Dedifferentiated amniotic fluid mesenchymal stem cell (primary cell): Measurements from ENCODE around the gene RASAL3.
"Not testable (repeated sequence)": the region's sequence is repeated elsewhere in the genome, so short reads cannot be mapped to it uniquely, and the experiment has no call there.

Source experiments
- DNase-seq: peaks from one replicate; pipeline ENCODE4 v3.0.0-alpha.2; 2016; ENCODE audit errors: extremely low spot score

Gene RASAL3

DNA sequence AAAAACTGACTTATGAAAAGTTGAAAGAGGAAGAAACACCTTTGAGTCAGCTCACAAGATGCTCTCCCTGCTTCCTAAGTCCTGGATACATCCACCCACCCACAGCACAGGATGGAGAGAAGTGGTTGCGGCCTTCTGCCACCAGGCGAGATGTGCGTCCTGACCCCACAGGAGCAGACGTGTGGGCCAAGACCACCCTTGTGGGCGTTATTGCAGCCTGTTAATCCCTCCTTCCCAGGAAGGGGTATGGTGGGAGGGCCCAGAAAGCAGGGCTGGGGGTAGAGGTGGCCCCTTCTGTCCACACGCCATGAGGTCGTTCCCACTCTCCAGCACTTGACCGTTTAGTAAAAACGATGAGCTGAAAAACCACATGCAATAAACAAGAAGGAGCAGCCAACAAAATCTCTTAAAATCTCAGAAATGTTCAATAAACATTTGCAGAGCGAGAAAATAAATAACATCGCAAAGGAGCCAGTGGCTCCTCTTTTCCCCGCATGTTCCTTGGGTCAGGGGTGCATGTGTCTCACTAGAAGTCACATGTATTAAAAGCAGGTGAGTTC lies 43.1 kb downstream of the RASAL3 start:
- DNase-seq = no peak

DNA sequence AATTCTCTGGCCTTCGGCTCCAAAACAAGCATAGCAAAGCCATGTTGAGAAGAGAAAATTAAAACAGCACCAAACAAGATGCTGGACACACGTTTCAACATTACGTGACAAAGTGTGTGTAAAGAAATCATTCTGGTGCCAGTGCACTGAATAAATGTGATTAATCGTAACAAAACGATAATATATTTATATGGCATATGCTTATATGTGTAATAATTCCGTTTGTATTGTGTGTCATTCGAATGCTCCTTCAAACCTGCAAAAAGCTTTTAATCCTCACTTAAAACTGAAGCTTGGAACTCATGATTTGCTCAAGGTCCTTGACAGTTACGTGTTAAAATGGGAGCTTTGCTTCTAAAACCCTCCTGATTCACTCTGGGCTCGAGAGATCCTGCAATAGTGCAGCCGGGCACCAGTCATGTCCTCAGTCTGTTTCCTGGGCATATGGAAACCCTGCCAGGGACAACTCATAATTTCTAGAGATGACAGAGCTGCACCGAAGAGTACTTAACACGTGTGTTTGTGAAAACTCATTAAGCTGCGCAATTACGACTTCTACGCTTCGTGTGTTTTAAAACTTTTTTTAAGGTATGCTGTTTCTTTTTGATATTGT lies 44.8 kb downstream of the RASAL3 start:
- DNase-seq = no peak

DNA sequence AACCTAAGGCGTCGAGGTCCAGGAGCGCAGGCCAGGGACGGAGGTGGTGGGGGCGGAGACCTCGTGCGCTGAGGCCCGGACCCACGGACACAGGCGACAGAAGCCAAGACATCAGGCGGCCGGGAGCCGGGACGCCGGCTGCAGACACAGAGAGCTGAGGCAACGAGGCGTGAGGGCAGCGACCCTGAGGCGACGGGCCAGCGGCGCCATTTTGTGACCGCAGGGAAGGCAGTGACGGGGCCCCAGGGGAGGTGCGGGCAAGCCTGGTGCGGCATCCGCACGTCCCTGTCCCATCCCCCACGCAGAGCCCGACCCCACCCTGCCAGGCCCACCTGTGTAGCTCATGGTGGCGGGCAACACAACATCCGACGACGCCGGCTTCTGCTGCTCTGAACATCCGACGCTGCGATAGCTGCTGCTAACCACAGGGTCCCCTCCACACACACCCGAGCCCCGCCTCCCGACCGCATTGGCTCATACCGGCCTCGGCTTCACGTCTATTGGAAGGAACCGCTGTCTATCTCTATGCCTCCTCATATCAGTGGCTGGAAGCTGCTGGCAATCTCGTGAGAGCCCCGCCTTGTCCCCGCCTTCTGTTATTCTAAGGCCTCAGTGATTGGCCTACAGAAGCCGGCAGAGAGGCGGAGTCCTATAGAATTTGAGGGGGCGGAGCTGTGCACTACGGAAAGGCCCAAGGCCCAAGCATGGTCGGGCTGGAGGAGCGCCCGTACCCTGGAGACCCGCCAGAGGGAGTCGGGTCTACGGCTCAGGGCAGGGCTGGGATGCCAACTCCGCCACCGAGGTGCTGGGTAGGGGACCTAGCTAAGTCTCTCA lies 45.5 kb downstream of the RASAL3 start, which contains the start of gene AKAP8L:
Gene AKAP8L, minus strand, starts transcription at position 410 of the 834 bp plus-strand sequence. Its CDS starts 65 bp downstream, at position 345.
- peak; percentile 100 for DNase-seq

DNA sequence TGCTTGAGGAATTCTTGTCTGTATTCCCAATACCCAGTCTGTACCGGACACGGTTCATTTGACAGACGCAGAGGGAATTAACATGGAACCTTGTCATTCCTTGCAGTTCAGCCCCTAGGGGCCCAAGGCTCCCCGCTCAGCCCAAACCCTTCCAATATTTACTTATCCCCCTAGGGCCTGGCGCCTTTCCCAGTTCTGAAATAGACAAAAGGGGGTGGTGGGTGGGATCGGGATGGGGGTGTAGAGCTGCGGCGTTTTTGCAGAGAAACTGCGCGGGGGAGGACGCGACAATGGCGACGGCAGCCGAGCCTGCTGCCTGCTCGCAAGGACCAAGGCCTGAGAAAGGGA lies 46.1 kb downstream of the RASAL3 start:
- DNase-seq = peak; percentile 22

DNA sequence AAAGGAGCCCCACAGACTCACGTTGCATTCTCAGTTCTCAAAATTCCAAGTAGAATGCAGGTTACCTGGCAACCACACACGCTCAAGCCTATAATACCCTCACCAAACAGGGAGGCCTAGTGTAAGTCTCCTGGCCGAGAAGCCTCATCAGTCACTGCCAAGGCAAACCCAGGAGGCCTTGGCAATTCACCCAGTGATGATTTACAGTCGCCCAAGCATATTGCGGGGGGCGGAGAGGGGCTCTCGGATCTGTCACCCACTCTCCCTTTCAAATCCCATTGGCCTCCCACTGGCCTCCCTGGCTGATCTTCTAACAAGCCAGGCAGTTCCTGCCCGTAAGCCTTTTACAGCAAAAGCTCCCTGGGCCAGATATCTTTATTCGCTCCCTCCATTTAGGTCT lies 46.6 kb downstream of the RASAL3 start:
- no peak for DNase-seq

DNA sequence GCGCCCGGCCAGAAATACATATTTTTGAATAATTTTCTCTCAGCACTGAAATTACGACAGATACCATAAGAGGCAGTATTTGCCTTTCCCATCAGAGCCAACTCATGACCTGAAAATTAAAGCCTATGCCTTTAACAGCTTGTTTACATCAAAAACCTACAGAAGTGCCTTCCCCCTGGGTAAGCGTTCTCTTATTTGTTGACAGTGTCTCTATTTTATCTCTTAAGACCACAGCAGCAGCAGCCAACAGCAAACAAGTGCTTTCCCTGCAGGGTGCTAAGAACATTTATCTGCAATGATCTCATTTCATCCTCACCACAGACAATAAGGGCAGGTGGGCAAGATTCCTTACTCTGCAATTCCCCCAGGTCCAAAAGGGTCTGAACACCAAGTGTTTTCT lies 51.5 kb downstream of the RASAL3 start:
- no peak for DNase-seq

DNA sequence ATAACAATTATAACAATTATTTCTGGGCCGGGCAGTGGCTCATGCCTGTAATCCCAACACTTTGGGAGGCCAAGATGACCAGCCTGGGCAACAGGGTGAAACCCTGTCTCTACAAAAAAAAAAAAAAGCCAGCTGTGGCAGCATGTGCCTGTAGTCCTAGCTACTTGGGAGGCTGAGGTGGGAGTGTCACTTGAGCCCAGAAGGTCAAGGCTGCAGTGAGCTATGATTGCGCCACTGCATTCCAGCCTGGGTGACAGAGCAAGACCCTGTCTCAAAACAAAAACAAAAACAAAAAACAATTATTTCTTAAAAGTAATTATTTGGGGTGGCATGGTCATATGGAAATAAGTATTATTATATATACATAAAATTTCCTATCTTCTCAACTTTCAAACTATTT lies 53.0 kb downstream of the RASAL3 start:
- DNase-seq = not testable (repeated sequence)

DNA sequence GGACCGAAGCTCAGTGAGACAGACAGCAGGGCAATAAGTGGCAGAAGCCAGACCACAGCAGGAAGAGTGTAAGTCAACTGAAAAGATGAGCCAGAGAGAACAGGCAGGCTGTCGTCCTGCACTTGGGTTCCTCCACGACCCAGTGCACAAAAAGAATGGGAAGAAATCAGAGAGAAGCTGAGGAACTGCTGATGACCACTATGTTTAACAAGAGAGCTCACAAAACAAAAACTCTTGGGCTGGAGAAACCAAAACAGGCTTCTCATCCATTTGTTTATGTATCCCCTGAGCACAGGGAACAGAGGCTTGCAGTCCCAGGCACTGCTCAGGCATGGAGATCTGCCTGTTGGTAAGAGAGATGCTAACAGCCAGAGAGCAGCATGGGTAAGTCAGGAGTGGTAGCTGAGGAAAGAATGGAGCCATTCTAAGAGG lies 59.5 kb downstream of the RASAL3 start:
- no peak for DNase-seq

DNA sequence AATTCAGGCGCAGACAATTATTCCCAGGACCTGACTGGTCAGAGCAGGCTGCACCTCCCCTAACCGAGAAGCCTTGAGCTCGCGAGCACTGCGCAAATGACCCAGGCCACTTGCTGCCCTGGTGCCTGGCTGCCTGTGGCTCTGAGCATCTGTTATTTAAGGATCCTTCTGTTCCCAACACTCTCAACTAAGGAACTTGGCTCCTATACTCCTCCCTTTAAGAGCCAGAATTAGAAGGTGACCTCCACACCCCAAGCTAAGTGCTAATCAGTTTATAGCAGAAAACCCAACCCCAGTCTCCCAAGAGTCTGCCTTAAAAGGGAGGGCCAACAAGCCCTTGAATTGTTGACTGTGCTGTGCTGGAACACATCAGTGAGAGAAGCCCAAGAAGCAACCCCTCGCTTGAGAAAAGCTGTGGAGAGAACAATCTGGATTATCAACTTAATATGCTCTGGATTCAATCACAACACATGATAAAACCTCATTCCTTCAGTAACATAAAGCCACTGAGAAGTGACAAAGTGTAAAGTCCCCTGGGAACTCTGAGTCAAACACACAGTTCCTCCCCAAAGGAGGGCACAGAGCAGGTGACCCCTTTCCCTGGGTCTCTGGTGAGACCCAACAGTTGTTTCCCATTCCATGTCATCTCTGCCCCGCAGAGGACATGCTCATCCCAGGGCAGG lies 60.1 kb downstream of the RASAL3 start:
- no peak for DNase-seq

DNA sequence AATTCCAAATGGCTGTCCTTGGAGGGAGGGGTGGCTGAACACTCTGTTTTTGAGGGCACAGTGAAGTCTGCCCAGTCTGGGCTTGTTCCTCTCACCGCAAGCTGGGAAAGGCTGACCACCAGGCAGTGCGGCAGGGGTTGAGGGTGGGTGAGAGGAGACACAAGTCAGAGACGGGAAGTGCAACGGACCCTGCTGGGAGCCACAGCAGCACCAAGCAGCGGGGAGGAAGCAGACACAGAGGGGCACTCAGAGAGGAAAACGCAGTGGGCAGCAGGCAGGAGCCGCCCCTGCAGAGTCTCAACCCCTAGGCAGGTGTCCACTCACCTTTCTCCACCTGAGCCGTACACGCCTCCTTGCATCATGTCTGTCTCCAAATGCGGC lies 61.2 kb downstream of the RASAL3 start:
- DNase-seq = no peak

DNA sequence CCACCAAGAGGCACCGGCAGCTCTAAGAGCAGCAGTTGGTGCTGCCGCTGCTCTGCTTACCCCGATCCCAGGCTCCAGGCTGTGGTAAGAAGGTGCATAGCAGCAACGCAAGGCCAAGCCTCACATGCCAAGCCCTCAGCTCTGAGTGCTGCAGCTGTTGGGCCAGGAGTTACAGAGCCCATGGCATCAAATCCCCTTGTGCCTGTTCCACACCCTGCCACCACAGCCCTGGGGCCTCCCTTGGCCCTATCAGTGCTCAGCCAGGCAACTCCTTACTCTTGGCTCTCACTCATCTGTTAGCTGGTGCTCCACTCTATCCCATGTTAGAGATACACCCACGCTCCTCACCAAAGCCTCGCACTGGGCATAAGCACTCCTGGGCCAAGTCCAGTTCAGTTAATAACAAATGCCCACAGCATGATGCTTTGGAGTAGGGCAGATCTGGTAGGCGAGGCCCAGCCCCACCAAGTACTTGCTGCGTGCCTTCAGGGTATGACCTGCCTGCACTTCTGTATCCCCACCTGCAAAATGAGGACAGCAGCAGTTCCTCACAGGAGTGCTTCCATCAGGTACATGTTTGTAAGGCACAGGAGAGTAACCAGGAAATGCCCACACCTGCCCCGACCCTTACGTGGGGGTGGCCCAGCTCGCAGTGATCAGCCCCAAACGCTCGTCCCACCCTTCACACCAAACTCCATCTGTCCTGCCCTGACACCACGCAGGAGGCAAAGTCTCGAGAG lies 61.8 kb downstream of the RASAL3 start:
- DNase-seq = no peak
